GM21515 (cell line): Measurements from ENCODE around the gene C14orf39.

Source experiments
- ATAC-seq: cut with Tn5 transposase; IDR thresholded peaks from one replicate; pipeline ENCODE4 v1.9.1; 2021; ENCODE audit not compliant: unreplicated experiment

Gene C14orf39

GRCh38 chr14:60485598-60486251 lies at the start of gene C14orf39:
TSS of gene C14orf39 (minus strand) at chr14:60486063. CDS start at chr14:60485078, 985 bp downstream.
- no peak for ATAC-seq

GRCh38 chr14:60532442-60532841 lies 46.6 kb upstream of the C14orf39 start:
- ATAC-seq = no peak

- no peak for ATAC-seq
Observed at GRCh38 chr14:60515511-60516289, 29.8 kb upstream of the C14orf39 start.

- ATAC-seq = no peak
Observed at GRCh38 chr14:60514741-60515491, 29.1 kb upstream of the C14orf39 start.

- no peak for ATAC-seq
Observed at GRCh38 chr14:60514378-60514740, 28.5 kb upstream of the C14orf39 start.

GRCh38 chr14:60512973-60513571 lies 27.2 kb upstream of the C14orf39 start:
- no peak for ATAC-seq

GRCh38 chr14:60512126-60512525 lies 26.3 kb upstream of the C14orf39 start:
- ATAC-seq = no peak

GRCh38 chr14:60510951-60511599 lies 25.2 kb upstream of the C14orf39 start:
- ATAC-seq = no peak

GRCh38 chr14:60510254-60510950 lies 24.5 kb upstream of the C14orf39 start:
- no peak for ATAC-seq

GRCh38 chr14:60509438-60510253 lies 23.8 kb upstream of the C14orf39 start:
- no peak for ATAC-seq

- ATAC-seq = no peak
Observed at GRCh38 chr14:60508707-60509437, 23.0 kb upstream of the C14orf39 start, which contains the start of gene SIX6. TSS of gene SIX6 (plus strand) at chr14:60509146. CDS start at chr14:60509399, 253 bp downstream.

GRCh38 chr14:60508363-60508706 lies 22.5 kb upstream of the C14orf39 start:
- no peak for ATAC-seq

- ATAC-seq = no peak
Observed at GRCh38 chr14:60506985-60507829, 21.3 kb upstream of the C14orf39 start.

GRCh38 chr14:60506462-60506984 lies 20.7 kb upstream of the C14orf39 start:
- no peak for ATAC-seq

GRCh38 chr14:60506010-60506409 lies 20.1 kb upstream of the C14orf39 start:
- no peak for ATAC-seq

GRCh38 chr14:60505448-60505847 lies 19.6 kb upstream of the C14orf39 start:
- ATAC-seq = no peak

GRCh38 chr14:60502541-60502940 lies 16.7 kb upstream of the C14orf39 start:
- no peak for ATAC-seq

GRCh38 chr14:60495946-60496345 lies 10.1 kb upstream of the C14orf39 start:
- no peak for ATAC-seq
